ENCODE measurements around the gene FOXP3. TPM values are rescaled to one million over a fixed set of nuclear protein-coding genes. Genes with fewer than 3 reads are reported as not detected.

Gene FOXP3
- polyA plus RNA-seq, 1 experiment, result 0.09 TPM

GRCh38 chrX:49269010-49269766 lies 4.7 kb upstream of the FOXP3 start:
- peak overlapping the region; percentile 74 for H3K4me3 ChIP-seq (ENCODE audit: low read depth, low read length)
- ChIA-PET POLR2A (interaction anchor here (0.6 to 1.1 kb wide), 3 partner anchors 13 to 78 kb away, joined by 4 to 8 read pairs (median 4); no protein-coding TSS in a partner anchor), CTCF (interaction anchor here (0.5 to 1.9 kb wide), 4 partner anchors 20 to 488 kb away, joined by 3 to 8 read pairs (median 4); no protein-coding TSS in a partner anchor)
- no peak for TF ChIP-seq CTCF (IDR thresholded peaks at IDR 0.05; ENCODE audit: low read depth, low read length)
- peaks cover 2% of the 10 kb centered on the region for H3K27me3 ChIP-seq (ENCODE audit: control insufficient read depth, insufficient read depth, low read length)
- H3K27ac ChIP-seq (ENCODE audit: low read depth, low read length), result peak overlapping the region; percentile 96
- H3K9me3 ChIP-seq (ENCODE audit: control insufficient read depth, insufficient read depth, low read length), result peaks cover 4% of the 10 kb centered on the region; the same call in 1 of the 2 replicates
- peak; percentile 95 for DNase-seq (ENCODE audit: low read depth, low spot score)

- peaks cover 4% of the 10 kb centered on the region; the same call in 1 of the 2 replicates for H3K9me3 ChIP-seq (ENCODE audit: control insufficient read depth, insufficient read depth, low read length)
- H3K27ac ChIP-seq (ENCODE audit: low read depth, low read length), result peak overlapping the region; percentile 70
- DNase-seq (ENCODE audit: low read depth, low spot score), result no peak
- ChIA-PET POLR2A (interaction anchor here (0.6 to 1.1 kb wide), 3 partner anchors 12 to 78 kb away, joined by 4 to 8 read pairs (median 4); no protein-coding TSS in a partner anchor), CTCF (interaction anchor here (0.5 to 1.9 kb wide), 3 partner anchors 76 to 488 kb away, joined by 3 to 8 read pairs (median 5); no protein-coding TSS in a partner anchor)
- H3K4me3 ChIP-seq (ENCODE audit: low read depth, low read length), result peak overlapping the region; percentile 61
- no peak for TF ChIP-seq CTCF (IDR thresholded peaks at IDR 0.05; ENCODE audit: low read depth, low read length)
- H3K27me3 ChIP-seq (ENCODE audit: control insufficient read depth, insufficient read depth, low read length), result peaks cover 2% of the 10 kb centered on the region
Observed at GRCh38 chrX:49268702-49269009, 4.1 kb upstream of the FOXP3 start.

- no peak overlapping the region for H3K27ac ChIP-seq (ENCODE audit: low read depth, low read length)
- no peak overlapping the region for H3K4me3 ChIP-seq (ENCODE audit: low read depth, low read length)
- H3K9me3 ChIP-seq (ENCODE audit: control insufficient read depth, insufficient read depth, low read length), result peaks cover 4% of the 10 kb centered on the region; the same call in 1 of the 2 replicates
- CTCF ChIA-PET, result no interaction called here
- DNase-seq (ENCODE audit: low read depth, low spot score), result no peak
- peaks cover 2% of the 10 kb centered on the region for H3K27me3 ChIP-seq (ENCODE audit: control insufficient read depth, insufficient read depth, low read length)
- POLR2A ChIA-PET, result no interaction called here
- no peak for TF ChIP-seq CTCF (IDR thresholded peaks at IDR 0.05; ENCODE audit: low read depth, low read length)
Observed at GRCh38 chrX:49266523-49267445, 2.3 kb upstream of the FOXP3 start.

GRCh38 chrX:49263631-49264030 lies 879 bp downstream of the FOXP3 start:
- no peak for TF ChIP-seq CTCF (IDR thresholded peaks at IDR 0.05; ENCODE audit: low read depth, low read length)
- CTCF ChIA-PET, result no interaction called here

More at GRCh38 chrX:49263631-49264030, 879 bp downstream of the FOXP3 start:
- no peak overlapping the region for H3K4me3 ChIP-seq (ENCODE audit: low read depth, low read length)
- no peak for DNase-seq (ENCODE audit: low read depth, low spot score)
- no peaks in the 10 kb centered on the region for H3K9me3 ChIP-seq (ENCODE audit: control insufficient read depth, insufficient read depth, low read length)
- POLR2A ChIA-PET, result no interaction called here
- H3K27me3 ChIP-seq (ENCODE audit: control insufficient read depth, insufficient read depth, low read length), result peaks cover 2% of the 10 kb centered on the region
- no peak overlapping the region for H3K27ac ChIP-seq (ENCODE audit: low read depth, low read length)
